Gastroesophageal sphincter (tissue), 3 donors: ENCODE measurements around the gene SLC7A8.

Experiments used
- EP300 ChIP-seq: sonication (generic); formaldehyde crosslinking; IDR thresholded peaks from one replicate; pipeline ENCODE4 v1.6.1; 2017; ENCODE audit warnings: antibody characterized with exemption, mild to moderate bottlenecking
- POLR2A ChIP-seq, 2 donors: fragments of 450-650 bp; IDR thresholded peaks; one replicate each; pipeline ENCODE4 v1.6.1; 2017; ENCODE audit warnings: antibody characterized with exemption in 2 of 2, mild to moderate bottlenecking in 2 of 2, moderate library complexity in 1 of 2
- TF ChIP-seq, protein P1 (sequence below), 4 experiments: fragments of 200-600 bp in 2 of 4; fragments of 450-650 bp in 2 of 4; sonication (generic) in 1 of 4; IDR thresholded peaks; one replicate each; pipeline ENCODE4 v1.5.1; 2017 to 2019; ENCODE audit warnings: antibody characterized with exemption in 4 of 4, mild to moderate bottlenecking in 2 of 4, moderate library complexity in 2 of 4

- TF ChIP-seq, protein P1, sequence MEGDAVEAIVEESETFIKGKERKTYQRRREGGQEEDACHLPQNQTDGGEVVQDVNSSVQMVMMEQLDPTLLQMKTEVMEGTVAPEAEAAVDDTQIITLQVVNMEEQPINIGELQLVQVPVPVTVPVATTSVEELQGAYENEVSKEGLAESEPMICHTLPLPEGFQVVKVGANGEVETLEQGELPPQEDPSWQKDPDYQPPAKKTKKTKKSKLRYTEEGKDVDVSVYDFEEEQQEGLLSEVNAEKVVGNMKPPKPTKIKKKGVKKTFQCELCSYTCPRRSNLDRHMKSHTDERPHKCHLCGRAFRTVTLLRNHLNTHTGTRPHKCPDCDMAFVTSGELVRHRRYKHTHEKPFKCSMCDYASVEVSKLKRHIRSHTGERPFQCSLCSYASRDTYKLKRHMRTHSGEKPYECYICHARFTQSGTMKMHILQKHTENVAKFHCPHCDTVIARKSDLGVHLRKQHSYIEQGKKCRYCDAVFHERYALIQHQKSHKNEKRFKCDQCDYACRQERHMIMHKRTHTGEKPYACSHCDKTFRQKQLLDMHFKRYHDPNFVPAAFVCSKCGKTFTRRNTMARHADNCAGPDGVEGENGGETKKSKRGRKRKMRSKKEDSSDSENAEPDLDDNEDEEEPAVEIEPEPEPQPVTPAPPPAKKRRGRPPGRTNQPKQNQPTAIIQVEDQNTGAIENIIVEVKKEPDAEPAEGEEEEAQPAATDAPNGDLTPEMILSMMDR (IDR thresholded peaks at IDR 0.05): peak; percentile 30 to 61 (median 54)
- TF ChIP-seq POLR2A (IDR thresholded peaks at IDR 0.05) (no peak), EP300 (no peak)
Observed at GRCh38 chr14:23076785-23077408, 106.6 kb downstream of the SLC7A8 start.
